ENCODE data around the gene EML4.
A peak's percentile ranks its signal among the peaks of the same experiment; 100 is the strongest.
"Not testable (repeated sequence)": the region's sequence is repeated elsewhere in the genome, so short reads cannot be mapped to it uniquely, and the experiment has no call there.

The EML4 gene

GRCh38 chr2:42337846-42338566, 168.9 kb downstream of the EML4 start:
- no peak for DNase-seq

GRCh38 chr2:42338567-42339190, 169.5 kb downstream of the EML4 start:
- DNase-seq = no peak

- DNase-seq = no peak
These were observed 170.2 kb downstream of the EML4 start for GRCh38 chr2:42339191-42339912.

- no peak for DNase-seq
These were observed 171.1 kb downstream of the EML4 start for GRCh38 chr2:42340045-42340937.

GRCh38 chr2:42340938-42341636, 171.9 kb downstream of the EML4 start:
- DNase-seq = no peak

GRCh38 chr2:42342061-42342794, 173.1 kb downstream of the EML4 start:
- DNase-seq = no peak

GRCh38 chr2:42342795-42343241, 173.7 kb downstream of the EML4 start:
- no peak for DNase-seq

- DNase-seq = no peak
These were observed 176.8 kb downstream of the EML4 start for GRCh38 chr2:42345986-42346385.

- DNase-seq = not testable (repeated sequence)
These were observed 177.7 kb downstream of the EML4 start for GRCh38 chr2:42346856-42347255.

GRCh38 chr2:42347518-42347917, 178.4 kb downstream of the EML4 start:
- DNase-seq = not testable (repeated sequence)

- DNase-seq = no peak
These were observed 179.1 kb downstream of the EML4 start for GRCh38 chr2:42348113-42348805.

GRCh38 chr2:42350434-42351063, 181.4 kb downstream of the EML4 start:
- DNase-seq = no peak

- DNase-seq = no peak
These were observed 182.7 kb downstream of the EML4 start for GRCh38 chr2:42351864-42352263.

GRCh38 chr2:42353792-42354429, 184.8 kb downstream of the EML4 start:
- DNase-seq = no peak

- DNase-seq = no peak
These were observed 190.3 kb downstream of the EML4 start for GRCh38 chr2:42359304-42359964.

GRCh38 chr2:42359965-42360483, 190.9 kb downstream of the EML4 start:
- no peak for DNase-seq

GRCh38 chr2:42360493-42360889, 191.3 kb downstream of the EML4 start:
- DNase-seq = no peak

- peak; percentile 93 for DNase-seq
These were observed 192.0 kb downstream of the EML4 start, which contains the start of gene COX7A2L for GRCh38 chr2:42360890-42361727. Gene COX7A2L (minus strand): TSS chr2:42361217. CDS start chr2:42361161, 56 bp downstream.

All from NCI-H1436 (cell line).